Neural cell (in vitro differentiated cells): ENCODE measurements around the gene SMIM10L2A. TPM values are rescaled to one million over a fixed set of nuclear protein-coding genes. Genes with fewer than 3 reads are reported as not detected.
"Not testable (repeated sequence)": the region's sequence is repeated elsewhere in the genome, so short reads cannot be mapped to it uniquely, and the experiment has no call there.

Experiments
- H2AFZ ChIP-seq: fragments of 200-600, 300-800 bp; sonication (generic), shearing (Covaris generic); 2 replicates; pipeline ENCODE4 v1.6.0; 2014; ENCODE audit warnings: low read depth, mild to moderate bottlenecking, antibody characterized with exemption, low read length, moderate library complexity
- H3F3A ChIP-seq: fragments of 200-600 bp; shearing (Covaris generic); 2 replicates; pipeline ENCODE4 v1.6.1; 2016; ENCODE audit warnings: mild to moderate bottlenecking, moderate library complexity, mixed read lengths, antibody characterized with exemption, low read length; ENCODE audit not compliant: insufficient read depth, poor library complexity, severe bottlenecking
- H3K27ac ChIP-seq: fragments of 200-600, 300-800 bp; sonication (generic), shearing (Covaris generic); 2 replicates; pipeline ENCODE4 v1.5.1; 2014; ENCODE audit warnings: mild to moderate bottlenecking, low read length, moderate library complexity
- H3K27me3 ChIP-seq: fragments of 300-800, 200-600 bp; sonication (generic), shearing (Covaris generic); 2 replicates; pipeline ENCODE4 v1.6.0; 2014; ENCODE audit warnings: mild to moderate bottlenecking, low read depth, low read length, moderate library complexity; ENCODE audit not compliant: insufficient read depth
- H3K36me3 ChIP-seq: fragments of 300-800, 200-600 bp; sonication (generic), shearing (Covaris generic); 2 replicates; pipeline ENCODE4 v1.5.1; 2014; ENCODE audit warnings: mild to moderate bottlenecking, antibody characterized with exemption, low read length, moderate library complexity; ENCODE audit not compliant: insufficient read depth
- H3K4me2 ChIP-seq: fragments of 300-800, 200-600 bp; sonication (generic), shearing (Covaris generic); 2 replicates; pipeline ENCODE4 v1.6.0; 2014; ENCODE audit warnings: mild to moderate bottlenecking, low read length
- H3K4me3 ChIP-seq: fragments of 300-800, 200-600 bp; sonication (generic), shearing (Covaris generic); 2 replicates; pipeline ENCODE4 v1.5.1; 2014; ENCODE audit warnings: mild to moderate bottlenecking, low read length, moderate library complexity
- H3K79me2 ChIP-seq: fragments of 200-600 bp; shearing (Covaris generic); replicated peaks from 2 replicates; pipeline ENCODE4 v1.6.0; 2014; ENCODE audit warnings: mild to moderate bottlenecking, low read length, moderate library complexity; ENCODE audit not compliant: insufficient read depth
- H3K9ac ChIP-seq: fragments of 300-800, 200-600 bp; sonication (generic), shearing (Covaris generic); 2 replicates; pipeline ENCODE4 v1.6.1; 2016; ENCODE audit warnings: mild to moderate bottlenecking, low read length, mixed read lengths
- H3K9me2 ChIP-seq: fragments of 200-600 bp; shearing (Covaris generic); 2 replicates; pipeline ENCODE4 v1.6.1; 2016; ENCODE audit warnings: mild to moderate bottlenecking, low read length, mixed read lengths; ENCODE audit not compliant: insufficient read depth
- H3K9me3 ChIP-seq: fragments of 200-600, 300-800 bp; sonication (generic), shearing (Covaris generic); 2 replicates; pipeline ENCODE4 v1.6.1; 2016; ENCODE audit warnings: mild to moderate bottlenecking, mixed run types, low read length, moderate library complexity, mixed read lengths
- H4K20me1 ChIP-seq: fragments of 200-600 bp; shearing (Covaris generic); 2 replicates; pipeline ENCODE4 v1.6.1; 2016; ENCODE audit warnings: mild to moderate bottlenecking, mixed run types; ENCODE audit not compliant: insufficient read depth
- CTCF ChIP-seq: fragments of 450-650 bp; IDR thresholded peaks from 2 replicates; pipeline ENCODE4 v1.5.1; 2014; ENCODE audit warnings: antibody characterized with exemption, mild to moderate bottlenecking, moderate library complexity; ENCODE audit not compliant: poor library complexity, severe bottlenecking
- EP300 ChIP-seq: fragments of 450-650 bp; conservative IDR thresholded peaks from 2 replicates; pipeline ENCODE4 v1.6.1; 2014; ENCODE audit warnings: antibody characterized with exemption, mild to moderate bottlenecking, moderate library complexity; ENCODE audit not compliant: poor library complexity, severe bottlenecking
- EZH2 ChIP-seq: fragments of 200-600, 300-800 bp; shearing (Covaris generic), sonication (generic); IDR thresholded peaks from 2 replicates; pipeline ENCODE4 v1.6.1; 2014; ENCODE audit warnings: antibody characterized with exemption, low read length, borderline replicate concordance, mild to moderate bottlenecking; ENCODE audit not compliant: insufficient read depth, poor library complexity, severe bottlenecking
- MXI1 ChIP-seq: fragments of 450-650 bp; conservative IDR thresholded peaks from 2 replicates; pipeline ENCODE4 v1.6.1; 2014; ENCODE audit warnings: antibody characterized with exemption, mild to moderate bottlenecking; ENCODE audit not compliant: poor library complexity, severe bottlenecking
- POLR2AphosphoS5 ChIP-seq: IDR thresholded peaks from 2 replicates; pipeline ENCODE4 v1.6.1; 2012
- RAD21 ChIP-seq: fragments of 450-650 bp; conservative IDR thresholded peaks from 2 replicates; pipeline ENCODE4 v1.6.1; 2014; ENCODE audit warnings: antibody characterized with exemption, mild to moderate bottlenecking, moderate library complexity
- REST ChIP-seq: IDR thresholded peaks from 2 replicates; pipeline ENCODE4 v1.6.1; 2012; ENCODE audit warnings: borderline replicate concordance
- SMC3 ChIP-seq: fragments of 450-650 bp; conservative IDR thresholded peaks from 2 replicates; pipeline ENCODE4 v1.6.1; 2014; ENCODE audit warnings: antibody characterized with exemption, mild to moderate bottlenecking, moderate library complexity; ENCODE audit not compliant: poor library complexity
- TAF1 ChIP-seq: IDR thresholded peaks from 2 replicates; pipeline ENCODE4 v1.6.1; 2012; ENCODE audit warnings: low read depth
- polyA plus RNA-seq: library from polyadenylated mRNA; depleted of rRNA; stranded (reverse); fragments of >200 nt; gene quantifications from 2 replicates; pipeline ENCODE4 v1.2.3, GENCODE V29; 2014

SMIM10L2A gene
- polyA plus RNA-seq, 1 donor from 2014 or later: 5.4 TPM

- no peak overlapping the region for H3K9ac ChIP-seq
- H3K79me2 ChIP-seq: no peaks in the 10 kb centered on the region
- H3K4me2 ChIP-seq: no peak overlapping the region
- no peak overlapping the region for H3K4me3 ChIP-seq
- no peak overlapping the region for H2AFZ ChIP-seq
- H3K36me3 ChIP-seq: no peaks in the 10 kb centered on the region
- H3K9me2 ChIP-seq: no peaks in the 10 kb centered on the region
- no peaks in the 10 kb centered on the region for H4K20me1 ChIP-seq
- H3F3A ChIP-seq: no peaks in the 10 kb centered on the region
- no peak for TF ChIP-seq EP300
- no peak for TF ChIP-seq SMC3
- TF ChIP-seq EZH2: no peak
- no peak for TF ChIP-seq CTCF
- TF ChIP-seq MXI1: no peak
- no peak for TF ChIP-seq TAF1
- TF ChIP-seq POLR2AphosphoS5: no peak
- TF ChIP-seq REST: no peak
- TF ChIP-seq RAD21: no peak
- H3K27ac ChIP-seq: no peak overlapping the region
- H3K27me3 ChIP-seq: no peaks in the 10 kb centered on the region
- no peaks in the 10 kb centered on the region for H3K9me3 ChIP-seq
Measured at GRCh38 chrX:135397652-135398051, 24.1 kb upstream of the SMIM10L2A start.

- H3K79me2 ChIP-seq: no peaks in the 10 kb centered on the region
- no peak overlapping the region for H3K27ac ChIP-seq
- H3F3A ChIP-seq: no peaks in the 10 kb centered on the region
- H3K9me2 ChIP-seq: no peaks in the 10 kb centered on the region
- H3K27me3 ChIP-seq: no peaks in the 10 kb centered on the region
- no peaks in the 10 kb centered on the region for H4K20me1 ChIP-seq
- H2AFZ ChIP-seq: no peak overlapping the region
- TF ChIP-seq EP300: no peak
- TF ChIP-seq TAF1: no peak
- TF ChIP-seq REST: no peak
- no peak for TF ChIP-seq RAD21
- no peak for TF ChIP-seq CTCF
- no peak for TF ChIP-seq POLR2AphosphoS5
- no peak for TF ChIP-seq SMC3
- no peak for TF ChIP-seq EZH2
- TF ChIP-seq MXI1: no peak
- no peak overlapping the region for H3K4me3 ChIP-seq
- no peaks in the 10 kb centered on the region for H3K9me3 ChIP-seq
- no peak overlapping the region for H3K9ac ChIP-seq
- no peak overlapping the region for H3K4me2 ChIP-seq
- no peaks in the 10 kb centered on the region for H3K36me3 ChIP-seq
Measured at GRCh38 chrX:135403374-135403773, 18.4 kb upstream of the SMIM10L2A start.

- not testable (repeated sequence) for H3K27me3 ChIP-seq, H3F3A ChIP-seq, H3K9ac ChIP-seq, H3K9me3 ChIP-seq, H3K79me2 ChIP-seq, H3K36me3 ChIP-seq, H3K4me2 ChIP-seq, H2AFZ ChIP-seq, H3K4me3 ChIP-seq, H4K20me1 ChIP-seq, H3K9me2 ChIP-seq, H3K27ac ChIP-seq
Measured at GRCh38 chrX:135406428-135406827, 15.3 kb upstream of the SMIM10L2A start.
